LoVo (cell line): ENCODE results near the gene CD99L2.

Experiments
- DNase-seq: peaks from one replicate; pipeline ENCODE4 v3.0.0-alpha.2; 2016; ENCODE audit warnings: low spot score

Gene CD99L2

GRCh38 chrX:150781677-150782076 is 116.8 kb downstream of the CD99L2 start:
- no peak for DNase-seq

- DNase-seq, result no peak
Measured at GRCh38 chrX:150779385-150779784, 119.1 kb downstream of the CD99L2 start.

- no peak for DNase-seq
Measured at GRCh38 chrX:150777328-150777992, 121.0 kb downstream of the CD99L2 start.

- no peak for DNase-seq
Measured at GRCh38 chrX:150775569-150776350, 122.7 kb downstream of the CD99L2 start.

GRCh38 chrX:150774798-150775568 is 123.5 kb downstream of the CD99L2 start:
- DNase-seq, result no peak

GRCh38 chrX:150773634-150774033 is 124.8 kb downstream of the CD99L2 start:
- DNase-seq, result no peak

- no peak for DNase-seq
Measured at GRCh38 chrX:150773117-150773516, 125.4 kb downstream of the CD99L2 start.

GRCh38 chrX:150772150-150772970 is 126.1 kb downstream of the CD99L2 start:
- DNase-seq, result peak; percentile 25

- DNase-seq, result no peak
Measured at GRCh38 chrX:150771116-150771515, 127.4 kb downstream of the CD99L2 start.

GRCh38 chrX:150770623-150771022 is 127.8 kb downstream of the CD99L2 start:
- no peak for DNase-seq

GRCh38 chrX:150769408-150769807 is 129.1 kb downstream of the CD99L2 start:
- DNase-seq, result no peak

- no peak for DNase-seq
Measured at GRCh38 chrX:150768580-150769190, 129.8 kb downstream of the CD99L2 start.

GRCh38 chrX:150768132-150768485 is 130.4 kb downstream of the CD99L2 start:
- DNase-seq, result no peak

- no peak for DNase-seq
Measured at GRCh38 chrX:150767475-150768131, 130.9 kb downstream of the CD99L2 start.

- DNase-seq, result no peak
Measured at GRCh38 chrX:150767045-150767395, 131.4 kb downstream of the CD99L2 start.

GRCh38 chrX:150766351-150767044 is 132.0 kb downstream of the CD99L2 start:
- DNase-seq, result no peak

- DNase-seq, result no peak
Measured at GRCh38 chrX:150765782-150766350, 132.6 kb downstream of the CD99L2 start.

GRCh38 chrX:150765237-150765636 is 133.2 kb downstream of the CD99L2 start:
- no peak for DNase-seq

- no peak for DNase-seq
Measured at GRCh38 chrX:150763810-150764209, 134.7 kb downstream of the CD99L2 start.

GRCh38 chrX:150763303-150763797 is 135.1 kb downstream of the CD99L2 start:
- DNase-seq, result no peak
